PC-9 (cell line): Measurements from ENCODE around the gene FBXO41.

ENCODE experiments used
- CTCF ChIP-seq: fragments of 200-600 bp; sonication (generic); conservative IDR thresholded peaks from 2 replicates; pipeline ENCODE4 v1.6.1; 2017; ENCODE audit warnings: mixed run types, antibody characterized with exemption, mild to moderate bottlenecking, moderate library complexity
- EZH2 ChIP-seq: fragments of 200-600 bp; sonication (generic); IDR thresholded peaks from 2 replicates; pipeline ENCODE4 v1.8.0; 2017; ENCODE audit warnings: antibody characterized with exemption, low read depth

DNA sequence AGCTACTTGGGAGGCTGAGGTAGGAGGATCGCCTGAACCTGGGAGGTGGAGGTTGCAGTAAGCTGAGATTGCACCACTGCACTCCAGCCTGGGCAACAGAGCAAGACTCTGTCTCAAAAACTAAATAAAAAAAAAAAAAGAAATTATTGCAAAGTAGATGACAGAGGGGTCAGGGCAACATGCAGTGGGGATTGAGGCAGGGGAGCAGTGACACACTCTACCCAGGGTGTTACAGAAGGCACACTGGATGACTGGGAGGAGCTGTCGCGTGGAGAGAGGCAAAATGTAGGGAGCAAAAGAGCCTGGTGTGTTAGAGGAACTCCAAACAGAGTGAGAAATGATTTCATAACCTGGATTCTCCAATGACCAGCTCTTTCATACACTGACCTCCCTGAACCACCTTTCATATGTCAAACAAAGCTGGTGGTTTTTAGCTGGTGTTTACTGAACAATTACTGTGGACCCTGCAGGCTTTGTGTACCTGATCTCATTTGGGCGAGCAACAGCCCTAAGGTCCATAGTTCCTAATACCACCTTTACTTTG lies 22.1 kb downstream of the FBXO41 start:
- no peak for TF ChIP-seq CTCF
- no peak for TF ChIP-seq EZH2
